K562 (cell line): ENCODE measurements around the gene TKTL1. TPM values are rescaled to one million over a fixed set of nuclear protein-coding genes. Genes with fewer than 3 reads are reported as not detected.

ENCODE experiments used
- HNRNPLL ChIP-seq: fragments of 200-400 bp; formaldehyde crosslinking; IDR thresholded peaks from 2 replicates; pipeline ENCODE4 v1.6.1; 2017; ENCODE audit warnings: low read length, low read depth, mild to moderate bottlenecking; ENCODE audit not compliant: poor library complexity, severe bottlenecking
- SRSF3 ChIP-seq: fragments of 200-400 bp; formaldehyde crosslinking; IDR thresholded peaks from 2 replicates; pipeline ENCODE4 v1.6.1; 2016; ENCODE audit warnings: mild to moderate bottlenecking, low read length, moderate library complexity; ENCODE audit not compliant: insufficient read depth
- polyA plus RNA-seq, 8 experiments: library from polyadenylated mRNA; depleted of rRNA in 4 of 8; stranded (reverse) in 5 of 8; unstranded in 3 of 8; fragments of >200 nt; fragmentation: Nextera tagmentation in 2 of 8; fragmentation: Illumina TruSeq in 1 of 8; extraction: Ambion mirVana in 2 of 8; extraction: Trizol in 1 of 8; gene quantifications; 2 replicates each; pipeline versions ENCODE4 v1.2.1 to v1.2.3, GENCODE V29; 2011 to 2014; ENCODE audit warnings: inconsistent platforms in 1 of 8, missing spikeins in 1 of 8
- total RNA-seq, 7 experiments: library from RNA; depleted of rRNA in 6 of 7; stranded (reverse); fragments of >200 nt in 6 of 7; fragmentation: Illumina TruSeq in 2 of 7; extraction: Trizol in 2 of 7; gene quantifications; 2 replicates each; pipeline versions ENCODE4 v1.2.1 to v1.2.3, GENCODE V29; 2011 to 2021; ENCODE audit warnings: low replicate concordance in 1 of 7
- TF ChIP-seq, protein P1 (sequence below): sonication (generic); formaldehyde crosslinking; IDR thresholded peaks from 2 replicates; pipeline ENCODE4 v1.8.1; 2023; ENCODE audit warnings: missing genetic modification reagents, mild to moderate bottlenecking, borderline replicate concordance
- TF ChIP-seq, protein P2 (sequence below): fragments of 450-650 bp; IDR thresholded peaks from 2 replicates; pipeline ENCODE4 v1.6.1; 2017; ENCODE audit warnings: antibody characterized with exemption, mild to moderate bottlenecking
- TF ChIP-seq, protein P3 (sequence below), 2 experiments: fragments of 450-650 bp; formaldehyde crosslinking in 1 of 2; IDR thresholded peaks; 2 replicates each; pipeline versions ENCODE4 v1.4.0 to v1.6.1; 2014 to 2020; ENCODE audit warnings: mild to moderate bottlenecking in 2 of 2, borderline replicate concordance in 1 of 2, low read depth in 1 of 2

Gene TKTL1
- total and polyA plus RNA-seq, 9 of the 15 experiments (the other 6 are each of a cell fraction or from before 2014, with no cell fraction given) = 0.18 to 0.71 (median 0.38) TPM

DNA sequence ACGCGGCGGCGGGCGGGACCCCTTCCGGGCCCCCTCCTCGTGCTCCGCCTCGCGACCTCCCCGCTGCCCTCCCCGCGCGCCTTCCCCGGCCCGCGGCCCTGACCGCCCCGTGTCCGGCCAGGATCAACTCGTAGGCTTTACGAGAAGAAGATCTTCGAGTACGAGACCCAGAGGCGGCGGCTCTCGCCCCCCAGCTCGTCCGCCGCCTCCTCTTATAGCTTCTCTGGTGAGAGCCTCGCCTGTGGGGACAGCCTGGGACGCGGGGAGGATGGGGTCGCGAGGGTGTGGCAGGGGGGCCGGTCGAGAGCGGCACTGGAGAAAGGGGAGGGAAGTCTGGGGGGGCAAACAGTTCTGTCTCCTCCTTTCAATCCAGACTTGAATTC lies 84.0 kb downstream of the TKTL1 start (continued):
- TF ChIP-seq, protein P1, sequence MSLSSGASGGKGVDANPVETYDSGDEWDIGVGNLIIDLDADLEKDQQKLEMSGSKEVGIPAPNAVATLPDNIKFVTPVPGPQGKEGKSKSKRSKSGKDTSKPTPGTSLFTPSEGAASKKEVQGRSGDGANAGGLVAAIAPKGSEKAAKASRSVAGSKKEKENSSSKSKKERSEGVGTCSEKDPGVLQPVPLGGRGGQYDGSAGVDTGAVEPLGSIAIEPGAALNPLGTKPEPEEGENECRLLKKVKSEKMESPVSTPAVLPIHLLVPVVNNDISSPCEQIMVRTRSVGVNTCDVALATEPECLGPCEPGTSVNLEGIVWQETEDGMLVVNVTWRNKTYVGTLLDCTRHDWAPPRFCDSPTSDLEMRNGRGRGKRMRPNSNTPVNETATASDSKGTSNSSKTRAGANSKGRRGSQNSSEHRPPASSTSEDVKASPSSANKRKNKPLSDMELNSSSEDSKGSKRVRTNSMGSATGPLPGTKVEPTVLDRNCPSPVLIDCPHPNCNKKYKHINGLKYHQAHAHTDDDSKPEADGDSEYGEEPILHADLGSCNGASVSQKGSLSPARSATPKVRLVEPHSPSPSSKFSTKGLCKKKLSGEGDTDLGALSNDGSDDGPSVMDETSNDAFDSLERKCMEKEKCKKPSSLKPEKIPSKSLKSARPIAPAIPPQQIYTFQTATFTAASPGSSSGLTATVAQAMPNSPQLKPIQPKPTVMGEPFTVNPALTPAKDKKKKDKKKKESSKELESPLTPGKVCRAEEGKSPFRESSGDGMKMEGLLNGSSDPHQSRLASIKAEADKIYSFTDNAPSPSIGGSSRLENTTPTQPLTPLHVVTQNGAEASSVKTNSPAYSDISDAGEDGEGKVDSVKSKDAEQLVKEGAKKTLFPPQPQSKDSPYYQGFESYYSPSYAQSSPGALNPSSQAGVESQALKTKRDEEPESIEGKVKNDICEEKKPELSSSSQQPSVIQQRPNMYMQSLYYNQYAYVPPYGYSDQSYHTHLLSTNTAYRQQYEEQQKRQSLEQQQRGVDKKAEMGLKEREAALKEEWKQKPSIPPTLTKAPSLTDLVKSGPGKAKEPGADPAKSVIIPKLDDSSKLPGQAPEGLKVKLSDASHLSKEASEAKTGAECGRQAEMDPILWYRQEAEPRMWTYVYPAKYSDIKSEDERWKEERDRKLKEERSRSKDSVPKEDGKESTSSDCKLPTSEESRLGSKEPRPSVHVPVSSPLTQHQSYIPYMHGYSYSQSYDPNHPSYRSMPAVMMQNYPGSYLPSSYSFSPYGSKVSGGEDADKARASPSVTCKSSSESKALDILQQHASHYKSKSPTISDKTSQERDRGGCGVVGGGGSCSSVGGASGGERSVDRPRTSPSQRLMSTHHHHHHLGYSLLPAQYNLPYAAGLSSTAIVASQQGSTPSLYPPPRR (CRISPR knock-in tag) = 0 out of 2 replicates have a peak, but pooled peaks have one; percentile 29
- TF ChIP-seq, protein P2, sequence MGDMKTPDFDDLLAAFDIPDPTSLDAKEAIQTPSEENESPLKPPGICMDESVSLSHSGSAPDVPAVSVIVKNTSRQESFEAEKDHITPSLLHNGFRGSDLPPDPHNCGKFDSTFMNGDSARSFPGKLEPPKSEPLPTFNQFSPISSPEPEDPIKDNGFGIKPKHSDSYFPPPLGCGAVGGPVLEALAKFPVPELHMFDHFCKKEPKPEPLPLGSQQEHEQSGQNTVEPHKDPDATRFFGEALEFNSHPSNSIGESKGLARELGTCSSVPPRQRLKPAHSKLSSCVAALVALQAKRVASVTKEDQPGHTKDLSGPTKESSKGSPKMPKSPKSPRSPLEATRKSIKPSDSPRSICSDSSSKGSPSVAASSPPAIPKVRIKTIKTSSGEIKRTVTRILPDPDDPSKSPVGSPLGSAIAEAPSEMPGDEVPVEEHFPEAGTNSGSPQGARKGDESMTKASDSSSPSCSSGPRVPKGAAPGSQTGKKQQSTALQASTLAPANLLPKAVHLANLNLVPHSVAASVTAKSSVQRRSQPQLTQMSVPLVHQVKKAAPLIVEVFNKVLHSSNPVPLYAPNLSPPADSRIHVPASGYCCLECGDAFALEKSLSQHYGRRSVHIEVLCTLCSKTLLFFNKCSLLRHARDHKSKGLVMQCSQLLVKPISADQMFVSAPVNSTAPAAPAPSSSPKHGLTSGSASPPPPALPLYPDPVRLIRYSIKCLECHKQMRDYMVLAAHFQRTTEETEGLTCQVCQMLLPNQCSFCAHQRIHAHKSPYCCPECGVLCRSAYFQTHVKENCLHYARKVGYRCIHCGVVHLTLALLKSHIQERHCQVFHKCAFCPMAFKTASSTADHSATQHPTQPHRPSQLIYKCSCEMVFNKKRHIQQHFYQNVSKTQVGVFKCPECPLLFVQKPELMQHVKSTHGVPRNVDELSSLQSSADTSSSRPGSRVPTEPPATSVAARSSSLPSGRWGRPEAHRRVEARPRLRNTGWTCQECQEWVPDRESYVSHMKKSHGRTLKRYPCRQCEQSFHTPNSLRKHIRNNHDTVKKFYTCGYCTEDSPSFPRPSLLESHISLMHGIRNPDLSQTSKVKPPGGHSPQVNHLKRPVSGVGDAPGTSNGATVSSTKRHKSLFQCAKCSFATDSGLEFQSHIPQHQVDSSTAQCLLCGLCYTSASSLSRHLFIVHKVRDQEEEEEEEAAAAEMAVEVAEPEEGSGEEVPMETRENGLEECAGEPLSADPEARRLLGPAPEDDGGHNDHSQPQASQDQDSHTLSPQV = peak; percentile 34; the same call in 1 of the 2 replicates
- TF ChIP-seq, protein P3, sequence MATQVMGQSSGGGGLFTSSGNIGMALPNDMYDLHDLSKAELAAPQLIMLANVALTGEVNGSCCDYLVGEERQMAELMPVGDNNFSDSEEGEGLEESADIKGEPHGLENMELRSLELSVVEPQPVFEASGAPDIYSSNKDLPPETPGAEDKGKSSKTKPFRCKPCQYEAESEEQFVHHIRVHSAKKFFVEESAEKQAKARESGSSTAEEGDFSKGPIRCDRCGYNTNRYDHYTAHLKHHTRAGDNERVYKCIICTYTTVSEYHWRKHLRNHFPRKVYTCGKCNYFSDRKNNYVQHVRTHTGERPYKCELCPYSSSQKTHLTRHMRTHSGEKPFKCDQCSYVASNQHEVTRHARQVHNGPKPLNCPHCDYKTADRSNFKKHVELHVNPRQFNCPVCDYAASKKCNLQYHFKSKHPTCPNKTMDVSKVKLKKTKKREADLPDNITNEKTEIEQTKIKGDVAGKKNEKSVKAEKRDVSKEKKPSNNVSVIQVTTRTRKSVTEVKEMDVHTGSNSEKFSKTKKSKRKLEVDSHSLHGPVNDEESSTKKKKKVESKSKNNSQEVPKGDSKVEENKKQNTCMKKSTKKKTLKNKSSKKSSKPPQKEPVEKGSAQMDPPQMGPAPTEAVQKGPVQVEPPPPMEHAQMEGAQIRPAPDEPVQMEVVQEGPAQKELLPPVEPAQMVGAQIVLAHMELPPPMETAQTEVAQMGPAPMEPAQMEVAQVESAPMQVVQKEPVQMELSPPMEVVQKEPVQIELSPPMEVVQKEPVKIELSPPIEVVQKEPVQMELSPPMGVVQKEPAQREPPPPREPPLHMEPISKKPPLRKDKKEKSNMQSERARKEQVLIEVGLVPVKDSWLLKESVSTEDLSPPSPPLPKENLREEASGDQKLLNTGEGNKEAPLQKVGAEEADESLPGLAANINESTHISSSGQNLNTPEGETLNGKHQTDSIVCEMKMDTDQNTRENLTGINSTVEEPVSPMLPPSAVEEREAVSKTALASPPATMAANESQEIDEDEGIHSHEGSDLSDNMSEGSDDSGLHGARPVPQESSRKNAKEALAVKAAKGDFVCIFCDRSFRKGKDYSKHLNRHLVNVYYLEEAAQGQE (IDR thresholded peaks at IDR 0.05; ENCODE audit: borderline replicate concordance) = no peak
- TF ChIP-seq, protein P3 (CRISPR knock-in tag; IDR thresholded peaks at IDR 0.05; ENCODE audit: low read depth) = 0 out of 2 replicates have a peak, but pooled peaks have one; percentile 48
- TF ChIP-seq SRSF3 = 0 out of 2 replicates have a peak, but pooled peaks have one; percentile 85
- TF ChIP-seq HNRNPLL = no peak
